Activated T-cell treated with anti-CD3 and anti-CD28 coated beads, Interleukin-2, amount 50 U/mL, for 24 hours (primary cell): Measurements from ENCODE around the gene MAN2B2.
"Not testable (repeated sequence)": the region's sequence is repeated elsewhere in the genome, so short reads cannot be mapped to it uniquely, and the experiment has no call there.

Experiments used
- DNase-seq: peaks from one replicate; pipeline ENCODE4 v3.0.0-alpha.2; 2020
- H3K27ac Mint-ChIP-seq: 2 replicates; pipeline ENCODE4 v1.8.0; 2020; ENCODE audit warnings: mild to moderate bottlenecking, mixed read lengths
- H3K27me3 Mint-ChIP-seq: 2 replicates; pipeline ENCODE4 v1.8.0; 2020; ENCODE audit warnings: mixed read lengths
- H3K36me3 Mint-ChIP-seq: 2 replicates; pipeline ENCODE4 v1.8.0; 2020; ENCODE audit warnings: low read depth, mixed read lengths
- H3K4me1 Mint-ChIP-seq: 2 replicates; pipeline ENCODE4 v1.8.0; 2020; ENCODE audit warnings: low read depth, mixed read lengths
- H3K4me3 Mint-ChIP-seq: 2 replicates; pipeline ENCODE4 v1.8.0; 2020; ENCODE audit warnings: mild to moderate bottlenecking, moderate library complexity, mixed read lengths
- H3K9me3 Mint-ChIP-seq: 2 replicates; pipeline ENCODE4 v1.8.0; 2020; ENCODE audit warnings: mixed read lengths

Gene MAN2B2

DNA sequence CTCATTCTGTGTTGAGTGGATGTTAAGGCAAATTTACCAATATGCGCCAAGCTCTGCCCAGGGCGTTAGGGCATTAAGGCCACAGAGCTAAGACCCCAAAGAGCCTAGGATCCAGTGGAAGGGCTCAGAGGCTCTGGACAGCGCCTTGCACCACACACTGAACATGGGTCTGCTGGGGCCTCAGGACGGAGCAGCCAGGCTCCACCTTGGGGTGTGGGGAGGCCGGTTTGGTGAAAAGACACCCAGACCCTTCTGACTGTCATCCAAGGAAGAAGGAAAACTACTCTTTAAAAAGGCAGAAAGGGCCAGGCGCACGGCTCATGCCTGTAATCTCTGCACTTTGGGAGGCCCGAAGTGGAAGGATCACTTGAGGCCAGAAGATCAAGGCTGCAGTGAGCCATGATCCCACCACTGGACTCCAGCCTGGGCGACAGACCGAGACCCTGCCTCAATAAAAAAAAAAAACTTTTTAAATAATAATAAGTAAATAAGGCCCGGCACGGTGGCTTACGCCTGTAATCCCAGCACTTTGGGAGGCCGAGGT is 64.2 kb downstream of the MAN2B2 start:
- H3K9me3 Mint-ChIP-seq = no peaks in the 10 kb centered on the region
- no peak for DNase-seq
- H3K27me3 Mint-ChIP-seq = no peaks in the 10 kb centered on the region
- H3K36me3 Mint-ChIP-seq = peaks cover 41% of the 10 kb centered on the region
- H3K27ac Mint-ChIP-seq = peak overlapping the region; percentile 18
- peak overlapping the region; percentile 44 for H3K4me3 Mint-ChIP-seq
- H3K4me1 Mint-ChIP-seq = peaks cover 29% of the 10 kb centered on the region

DNA sequence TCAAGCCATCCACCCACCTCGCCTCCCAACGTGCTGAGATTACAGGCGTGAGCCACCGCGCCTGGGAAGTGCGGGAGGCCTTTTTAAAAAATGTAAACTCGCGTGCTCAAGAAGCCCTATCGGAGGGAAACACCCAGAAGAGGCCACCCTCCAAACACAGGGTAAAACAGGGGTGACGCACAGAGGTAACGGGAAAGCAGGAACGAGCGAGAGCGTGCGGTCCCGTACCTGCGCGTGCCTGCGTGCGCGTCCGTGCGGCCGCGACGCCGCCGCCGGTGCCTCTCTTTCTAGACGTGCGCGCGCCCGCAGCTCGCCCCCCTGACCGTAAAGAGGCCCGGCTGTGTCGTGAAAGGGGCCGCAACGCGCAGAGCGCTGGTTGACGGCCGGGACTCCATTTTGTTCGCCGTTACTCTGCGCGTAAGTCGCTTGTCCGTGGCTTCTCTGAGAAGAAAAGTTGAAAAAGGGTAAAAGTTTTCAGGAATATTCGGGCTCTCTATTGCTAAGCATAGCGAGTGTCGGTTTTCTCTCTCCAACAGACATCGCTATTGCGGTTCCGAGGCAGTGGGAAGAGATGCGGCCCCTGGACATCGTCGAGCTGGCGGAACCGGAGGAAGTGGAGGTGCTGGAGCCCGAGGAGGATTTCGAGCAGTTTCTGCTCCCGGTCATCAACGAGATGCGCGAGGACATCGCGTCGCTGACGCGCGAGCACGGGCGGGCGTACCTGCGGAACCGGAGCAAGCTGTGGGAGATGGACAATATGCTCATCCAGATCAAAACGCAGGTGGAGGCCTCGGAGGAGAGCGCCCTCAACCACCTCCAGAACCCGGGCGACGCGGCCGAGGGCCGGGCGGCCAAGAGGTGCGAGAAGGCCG is 65.5 kb downstream of the MAN2B2 start, which contains the start of gene MRFAP1:
MRFAP1 (plus strand) TSS at position 394 of the 872 bp plus-strand sequence; CDS start at position 572, 178 bp downstream.
- Mint-ChIP-seq H3K27ac (peak within 1 kb of the TSS; percentile 100), H3K4me1 (peaks cover 29% of the 10 kb centered on the region)
- DNase-seq = peak; percentile 94

DNA sequence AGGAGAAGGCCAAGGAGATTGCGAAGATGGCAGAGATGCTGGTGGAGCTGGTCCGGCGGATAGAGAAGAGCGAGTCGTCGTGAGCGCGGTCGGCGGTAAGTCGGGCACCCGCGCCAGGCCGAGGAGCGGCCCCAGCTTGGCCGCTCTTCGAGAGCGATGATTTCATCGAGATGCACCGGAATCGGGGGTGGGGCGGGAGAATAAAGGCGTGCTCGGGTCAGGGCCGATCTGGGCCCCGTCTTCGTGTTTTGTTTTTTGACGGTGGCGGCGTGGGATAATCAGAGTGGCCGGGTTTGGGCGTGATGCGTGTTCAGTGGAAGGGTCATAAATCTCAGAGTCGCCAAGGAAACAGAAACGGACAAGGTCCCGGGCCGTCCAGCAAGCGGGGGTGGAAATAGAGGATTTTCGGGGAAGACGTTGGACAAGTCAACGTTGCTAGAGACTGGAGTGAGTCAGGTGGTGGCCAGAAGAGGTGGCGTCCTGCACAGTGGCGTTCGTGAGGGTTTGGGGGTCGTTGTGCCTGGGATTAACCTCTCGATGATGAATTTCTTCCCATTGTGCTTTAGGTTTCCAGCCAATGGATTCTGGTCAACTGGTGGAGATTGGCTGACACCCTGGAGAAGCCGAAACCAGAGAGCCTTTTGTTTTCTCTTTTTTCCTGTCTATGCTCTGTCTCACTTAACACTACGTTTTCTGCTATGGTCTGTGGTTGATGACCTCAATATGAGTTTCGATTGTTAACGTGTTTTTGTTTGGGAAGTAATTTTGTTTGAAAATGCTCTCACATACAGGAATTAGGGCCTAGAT is 66.4 kb downstream of the MAN2B2 start:
- no peaks in the 10 kb centered on the region for H3K27me3 Mint-ChIP-seq
- peaks cover 45% of the 10 kb centered on the region for H3K36me3 Mint-ChIP-seq
- peak overlapping the region; percentile 100 for H3K27ac Mint-ChIP-seq
- H3K4me3 Mint-ChIP-seq = peak overlapping the region; percentile 100
- H3K9me3 Mint-ChIP-seq = no peaks in the 10 kb centered on the region
- H3K4me1 Mint-ChIP-seq = peaks cover 29% of the 10 kb centered on the region
- peak; percentile 60 for DNase-seq

More for the DNA sequence above, 65.5 kb downstream of the MAN2B2 start, which contains the start of gene MRFAP1:
- Mint-ChIP-seq H3K27me3 (no peaks in the 10 kb centered on the region), H3K9me3 (no peaks in the 10 kb centered on the region), H3K36me3 (peaks cover 45% of the 10 kb centered on the region), H3K4me3 (peak within 1 kb of the TSS; percentile 100)

GRCh38 chr4:6641971-6642320 is 67.0 kb downstream of the MAN2B2 start:
- H3K27me3 Mint-ChIP-seq = no peaks in the 10 kb centered on the region
- peak overlapping the region; percentile 100 for H3K4me3 Mint-ChIP-seq
- peaks cover 29% of the 10 kb centered on the region for H3K4me1 Mint-ChIP-seq
- peak overlapping the region; percentile 100 for H3K27ac Mint-ChIP-seq
- DNase-seq = no peak
- peaks cover 45% of the 10 kb centered on the region for H3K36me3 Mint-ChIP-seq
- no peaks in the 10 kb centered on the region for H3K9me3 Mint-ChIP-seq

- H3K36me3 Mint-ChIP-seq = peaks cover 45% of the 10 kb centered on the region
- peak overlapping the region; percentile 100 for H3K27ac Mint-ChIP-seq
- H3K4me3 Mint-ChIP-seq = peak overlapping the region; percentile 100
- H3K27me3 Mint-ChIP-seq = no peaks in the 10 kb centered on the region
- H3K9me3 Mint-ChIP-seq = no peaks in the 10 kb centered on the region
- DNase-seq = no peak
- H3K4me1 Mint-ChIP-seq = peaks cover 29% of the 10 kb centered on the region
Observed at GRCh38 chr4:6643141-6643847, 68.3 kb downstream of the MAN2B2 start.

- H3K4me3 Mint-ChIP-seq = no peak overlapping the region
- peaks cover 45% of the 10 kb centered on the region for H3K36me3 Mint-ChIP-seq
- H3K9me3 Mint-ChIP-seq = no peaks in the 10 kb centered on the region
- H3K27me3 Mint-ChIP-seq = no peaks in the 10 kb centered on the region
- peaks cover 25% of the 10 kb centered on the region for H3K4me1 Mint-ChIP-seq
- H3K27ac Mint-ChIP-seq = no peak overlapping the region
- DNase-seq = no peak
Observed at GRCh38 chr4:6644792-6645530, 70.0 kb downstream of the MAN2B2 start.

DNA sequence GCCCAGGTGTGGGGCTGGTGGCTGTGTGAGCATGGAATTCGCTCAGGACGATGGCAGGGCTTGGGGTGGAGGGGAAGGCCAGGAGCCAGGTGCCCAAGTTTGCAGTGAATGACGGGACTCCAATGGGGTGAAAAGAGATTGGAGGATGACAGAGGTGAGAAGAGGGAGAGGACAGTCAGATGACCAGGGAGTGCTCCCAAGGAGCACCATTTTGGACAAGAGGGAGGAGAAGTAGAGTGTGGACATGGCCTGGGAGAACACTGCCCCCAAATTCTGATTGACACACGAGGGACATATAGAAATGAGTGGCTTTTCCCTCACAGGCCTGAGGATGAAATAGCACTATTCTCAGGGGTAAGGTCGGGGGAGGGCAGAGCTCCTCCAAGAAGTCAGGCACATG is 72.2 kb downstream of the MAN2B2 start:
- H3K9me3 Mint-ChIP-seq = no peaks in the 10 kb centered on the region
- H3K4me1 Mint-ChIP-seq = peaks cover 15% of the 10 kb centered on the region
- peaks cover 23% of the 10 kb centered on the region for H3K36me3 Mint-ChIP-seq
- H3K27me3 Mint-ChIP-seq = no peaks in the 10 kb centered on the region
- no peak for DNase-seq
- no peak overlapping the region for H3K4me3 Mint-ChIP-seq
- H3K27ac Mint-ChIP-seq = no peak overlapping the region

- peaks cover 18% of the 10 kb centered on the region for H3K36me3 Mint-ChIP-seq
- H3K9me3 Mint-ChIP-seq = no peaks in the 10 kb centered on the region
- H3K4me3 Mint-ChIP-seq = no peak overlapping the region
- H3K27ac Mint-ChIP-seq = no peak overlapping the region
- no peak for DNase-seq
- peaks cover 10% of the 10 kb centered on the region for H3K4me1 Mint-ChIP-seq
- no peaks in the 10 kb centered on the region for H3K27me3 Mint-ChIP-seq
Observed at GRCh38 chr4:6647582-6648230, 72.7 kb downstream of the MAN2B2 start.

DNA sequence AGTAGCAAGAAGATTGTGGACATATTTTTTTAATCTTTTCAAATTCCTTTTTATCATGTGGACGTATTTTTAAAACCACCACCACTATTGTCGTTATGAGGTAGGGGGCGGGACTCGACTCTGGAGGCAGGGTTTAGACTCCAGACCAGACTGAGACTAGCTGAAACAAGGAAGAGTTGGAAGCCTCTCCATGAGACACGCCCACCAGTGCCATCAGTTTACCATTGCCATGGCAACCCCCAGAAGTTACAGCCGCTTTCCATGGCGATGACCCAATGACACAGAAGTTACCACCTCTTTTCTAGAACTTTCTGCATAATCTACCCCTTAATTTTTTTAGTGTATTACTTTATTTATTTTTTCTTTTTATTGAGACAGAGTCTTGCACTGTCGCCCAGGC is 74.2 kb downstream of the MAN2B2 start:
- H3K36me3 Mint-ChIP-seq = peaks cover 4% of the 10 kb centered on the region
- no peaks in the 10 kb centered on the region for H3K9me3 Mint-ChIP-seq
- DNase-seq = no peak
- H3K4me3 Mint-ChIP-seq = no peak overlapping the region
- H3K27me3 Mint-ChIP-seq = no peaks in the 10 kb centered on the region
- H3K27ac Mint-ChIP-seq = no peak overlapping the region
- H3K4me1 Mint-ChIP-seq = no peaks in the 10 kb centered on the region

GRCh38 chr4:6654211-6654610 is 79.2 kb downstream of the MAN2B2 start:
- not testable (repeated sequence) for H3K27ac Mint-ChIP-seq, H3K27me3 Mint-ChIP-seq, H3K36me3 Mint-ChIP-seq, H3K4me3 Mint-ChIP-seq, DNase-seq, H3K9me3 Mint-ChIP-seq, H3K4me1 Mint-ChIP-seq

DNA sequence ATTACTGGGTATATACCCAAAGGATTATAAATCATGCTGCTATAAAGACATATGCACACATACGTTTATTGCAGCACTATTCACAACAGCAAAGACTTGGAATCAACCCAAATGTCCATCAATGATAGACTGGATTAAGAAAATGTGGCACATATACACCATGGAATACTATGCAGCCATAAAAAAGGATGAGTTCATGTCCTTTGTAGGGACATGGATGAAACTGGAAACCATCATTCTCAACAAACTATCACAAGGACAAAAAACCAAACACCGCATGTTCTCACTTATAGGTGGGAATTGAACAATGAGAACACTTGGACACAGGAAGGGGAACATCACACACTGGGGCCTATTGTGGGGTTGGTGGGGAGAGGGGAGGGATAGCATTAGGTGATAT is 80.3 kb downstream of the MAN2B2 start:
- H3K36me3 Mint-ChIP-seq, H3K9me3 Mint-ChIP-seq, DNase-seq, H3K27me3 Mint-ChIP-seq, H3K27ac Mint-ChIP-seq, H3K4me3 Mint-ChIP-seq: not testable (repeated sequence)
- H3K4me1 Mint-ChIP-seq = peaks cover 13% of the 10 kb centered on the region

DNA sequence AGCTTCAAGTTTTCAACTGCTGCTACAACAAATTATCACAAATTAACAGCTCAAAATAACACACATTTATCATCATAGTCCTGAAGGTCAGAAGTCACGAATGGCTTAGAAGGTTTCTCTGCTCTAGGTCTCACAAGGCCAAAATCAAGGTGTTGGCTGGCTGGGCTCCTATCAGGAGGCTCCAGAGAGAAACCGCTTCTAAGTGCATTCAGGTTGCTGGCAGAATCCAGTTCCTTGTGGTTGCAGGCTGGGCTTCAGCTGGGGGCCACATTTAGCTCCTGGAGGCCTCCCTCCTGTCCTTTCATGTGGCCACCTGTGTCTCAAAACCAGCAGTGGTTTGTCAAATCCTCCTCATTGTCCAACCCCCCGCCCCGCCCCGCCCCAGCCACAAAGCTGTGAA is 80.9 kb downstream of the MAN2B2 start:
- Mint-ChIP-seq H3K27ac (no peak overlapping the region), H3K9me3 (no peaks in the 10 kb centered on the region), H3K27me3 (peaks cover 7% of the 10 kb centered on the region), H3K4me3 (no peak overlapping the region), H3K36me3 (no peaks in the 10 kb centered on the region), H3K4me1 (peaks cover 13% of the 10 kb centered on the region)
- no peak for DNase-seq
